Mucosa of descending colon (tissue), 3 donors: Measurements from ENCODE around the gene CAPN7. TPM values are rescaled to one million over a fixed set of nuclear protein-coding genes. Genes with fewer than 3 reads are reported as not detected.
"Not testable (repeated sequence)": the region's sequence is repeated elsewhere in the genome, so short reads cannot be mapped to it uniquely, and the experiment has no call there.

Experiments
- ATAC-seq: fragments of 200-7000 bp; cut with Tn5 transposase; one replicate; pipeline ENCODE4 v1.9.1; 2020; ENCODE audit warnings: mild to moderate bottlenecking, moderate library complexity
- DNase-seq, 3 donors: peaks; one replicate each; pipeline ENCODE4 v3.0.0-alpha.2; 2020
- H3K36me3 ChIP-seq: fragments of 200-600 bp; one replicate; pipeline ENCODE4 v1.8.0; 2021; ENCODE audit warnings: low read depth, mild to moderate bottlenecking
- H3K4me1 ChIP-seq: fragments of 200-600 bp; one replicate; pipeline ENCODE4 v1.8.0; 2021; ENCODE audit warnings: low read depth, mild to moderate bottlenecking
- H3K4me3 ChIP-seq: fragments of 200-600 bp; one replicate; pipeline ENCODE4 v1.8.0; 2021; ENCODE audit warnings: mild to moderate bottlenecking
- H3K9me3 ChIP-seq: fragments of 200-600 bp; one replicate; pipeline ENCODE4 v1.8.0; 2021; ENCODE audit warnings: mild to moderate bottlenecking
- CTCF ChIP-seq: fragments of 200-600 bp; IDR thresholded peaks from one replicate; pipeline ENCODE4 v1.8.0; 2022; ENCODE audit warnings: antibody characterized with exemption, mild to moderate bottlenecking
- intact Hi-C, 2 donors: fragments of 100-400 bp; cut with DNase I in 1 of 2; cut with micrococcal nuclease in 1 of 2; formaldehyde crosslinking; loops; one replicate each; pipeline versions ENCODE4 v1.11.0 to v1.11.1; 2022; cut with DNase I, micrococcal nuclease
- total RNA-seq, 3 donors: library from RNA; stranded (reverse); fragmentation: NEBNext Ultra II Directional in 2 of 3; extraction: Animal tissue kit (Norgen Biotek cat#: 25700) in 2 of 3; gene quantifications; one replicate each; pipeline versions ENCODE4 v1.2.1 to v1.2.4, GENCODE V29; 2021 to 2023
- donor health status: DM: no; HTN: no; CAD: no; lungs with moderate emphysema.
- donor health status: DM: no; HTN: no; CAD: no.
- donor health status: DM: no; HTN: yes; CAD: no.

CAPN7 gene
- total RNA-seq, 3 donors from 2014 or later: 26.8 to 56.5 (median 44.9) TPM

GRCh38 chr3:15164340-15164739, 41.7 kb upstream of the CAPN7 start:
- no peak for DNase-seq
- no peak for TF ChIP-seq CTCF
- H3K36me3 ChIP-seq: no peaks in the 10 kb centered on the region
- no peak overlapping the region for H3K4me3 ChIP-seq
- no peak for ATAC-seq
- H3K9me3 ChIP-seq: peaks cover 3% of the 10 kb centered on the region
- intact Hi-C loops: no loop called here
- H3K4me1 ChIP-seq: no peaks in the 10 kb centered on the region

GRCh38 chr3:15165061-15165460, 41.0 kb upstream of the CAPN7 start:
- H3K4me3 ChIP-seq: no peak overlapping the region
- H3K9me3 ChIP-seq: peaks cover 3% of the 10 kb centered on the region
- no peaks in the 10 kb centered on the region for H3K4me1 ChIP-seq
- intact Hi-C loops: no loop called here
- no peak for DNase-seq
- ATAC-seq: no peak
- no peaks in the 10 kb centered on the region for H3K36me3 ChIP-seq
- TF ChIP-seq CTCF: no peak

DNA sequence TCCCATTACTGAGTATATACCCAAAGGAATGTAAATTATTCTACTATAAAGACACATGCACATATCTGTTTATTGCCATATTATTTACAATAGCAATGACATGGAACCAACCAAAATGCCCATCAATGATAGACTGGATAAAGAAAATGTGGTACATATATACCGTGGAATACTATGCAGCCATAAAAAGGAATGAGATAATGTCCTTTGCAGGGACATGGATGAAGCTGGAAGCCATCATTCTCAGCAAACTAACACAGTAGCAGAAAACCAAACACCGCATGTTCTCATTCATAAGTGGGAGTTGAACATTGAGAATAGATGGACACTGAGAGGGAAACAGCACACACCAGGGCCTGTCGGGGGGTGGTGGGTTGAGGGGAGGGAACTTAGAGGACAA, 39.7 kb upstream of the CAPN7 start:
- DNase-seq, H3K4me1 ChIP-seq, H3K4me3 ChIP-seq, intact Hi-C loops, ATAC-seq, H3K36me3 ChIP-seq, H3K9me3 ChIP-seq: not testable (repeated sequence)

DNA sequence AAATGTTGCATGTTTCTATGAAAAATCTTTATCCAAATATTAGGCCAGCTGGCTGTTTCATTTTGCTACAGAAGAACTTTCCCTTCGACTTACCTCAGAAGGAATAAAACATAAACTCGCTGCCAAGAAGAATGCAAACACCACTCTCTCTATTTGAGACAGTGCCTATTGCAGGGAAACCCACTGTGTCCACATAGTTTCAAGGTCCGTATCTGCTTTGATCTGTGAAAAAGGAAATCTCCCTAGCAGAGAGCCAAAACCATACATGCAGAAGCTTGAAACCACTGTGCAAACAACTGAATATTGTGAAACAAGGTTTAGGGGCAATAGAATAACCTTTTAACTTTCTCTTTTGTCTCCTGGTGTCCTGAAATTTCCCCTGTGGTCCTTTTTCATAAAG, 35.0 kb upstream of the CAPN7 start:
- Histone ChIP-seq H3K36me3 (no peaks in the 10 kb centered on the region), H3K4me3 (no peak overlapping the region), H3K4me1 (no peaks in the 10 kb centered on the region), H3K9me3 (no peaks in the 10 kb centered on the region)
- DNase-seq (no peak), ATAC-seq (peak; percentile 59)
- no peak for TF ChIP-seq CTCF
- intact Hi-C loops: no loop called here

DNA sequence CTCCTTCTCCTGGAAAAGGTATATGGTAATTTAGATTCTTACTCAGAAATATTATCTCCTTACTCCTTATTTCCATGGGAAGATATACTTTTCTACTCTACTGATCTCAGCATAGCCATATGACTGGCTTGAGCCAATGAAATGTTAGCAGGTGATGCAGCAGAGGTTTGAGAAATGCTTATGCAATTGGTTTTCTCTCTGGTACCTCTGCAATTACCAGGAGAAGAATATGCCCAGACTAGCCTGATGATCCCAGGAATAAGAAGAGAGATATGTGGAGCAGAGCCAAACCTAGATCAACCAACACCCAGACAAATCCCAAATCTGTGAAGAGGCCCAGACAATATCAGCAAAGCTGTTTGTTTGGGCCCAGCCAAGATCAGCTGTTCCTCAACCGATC, 33.2 kb upstream of the CAPN7 start:
- Histone ChIP-seq H3K4me3 (no peak overlapping the region), H3K9me3 (no peaks in the 10 kb centered on the region), H3K36me3 (no peaks in the 10 kb centered on the region), H3K4me1 (no peaks in the 10 kb centered on the region)
- intact Hi-C loops: no loop called here
- ATAC-seq: no peak
- TF ChIP-seq CTCF: no peak
- no peak for DNase-seq

GRCh38 chr3:15174953-15175352, 31.1 kb upstream of the CAPN7 start:
- TF ChIP-seq CTCF: no peak
- intact Hi-C loops: no loop called here
- H3K36me3 ChIP-seq: no peaks in the 10 kb centered on the region
- no peak for ATAC-seq
- no peaks in the 10 kb centered on the region for H3K4me1 ChIP-seq
- no peak overlapping the region for H3K4me3 ChIP-seq
- no peak for DNase-seq
- no peaks in the 10 kb centered on the region for H3K9me3 ChIP-seq
